GM12892 (cell line): ENCODE measurements around the gene ALKBH7.

ENCODE experiments used
- POLR2A ChIP-seq: IDR thresholded peaks from 2 replicates; pipeline ENCODE4 v1.6.1; 2011; ENCODE audit warnings: low read depth, low read length, control low read depth
- POLR2AphosphoS5 ChIP-seq: IDR thresholded peaks from 2 replicates; pipeline ENCODE4 v1.6.1; 2011; ENCODE audit warnings: low read depth, low read length, control low read depth
- TAF1 ChIP-seq: IDR thresholded peaks from 2 replicates; pipeline ENCODE4 v1.6.1; 2011; ENCODE audit warnings: low read depth, mild to moderate bottlenecking, control low read depth, low read length, borderline replicate concordance

- TF ChIP-seq POLR2A (no peak), TAF1 (no peak), POLR2AphosphoS5 (no peak)
These were observed 12.8 kb upstream of the ALKBH7 start for GRCh38 chr19:6359568-6360341.
